ENCODE data around the gene MED16.

DNA sequence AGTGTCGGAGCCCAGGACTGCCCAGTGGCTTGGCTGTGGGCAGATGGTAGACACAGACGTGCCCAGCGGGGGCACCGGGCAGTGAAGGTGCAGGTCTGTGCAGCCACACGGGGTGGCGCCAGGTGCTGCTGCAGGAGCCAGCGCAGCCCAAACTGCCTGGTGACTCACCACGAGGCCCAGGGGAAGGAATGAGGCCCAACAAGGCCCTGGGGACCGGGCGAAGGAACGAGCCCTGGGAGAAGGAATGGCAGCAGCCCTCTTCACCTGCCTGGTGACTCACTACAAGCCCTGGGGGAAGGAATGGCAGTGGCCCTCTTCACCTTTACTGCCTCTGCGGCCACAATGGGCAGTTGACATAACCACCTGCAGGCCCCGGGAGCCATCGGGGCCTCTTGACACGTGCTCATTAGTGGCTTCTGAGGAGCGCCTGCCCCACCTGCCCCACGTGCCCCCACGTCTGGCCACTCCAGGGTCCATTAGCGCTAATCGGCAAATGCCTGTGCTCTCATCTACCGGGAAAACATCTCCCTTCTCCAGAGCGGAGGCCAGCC is 9.3 kb downstream of the MED16 start:
- TF ChIP-seq, protein P1, sequence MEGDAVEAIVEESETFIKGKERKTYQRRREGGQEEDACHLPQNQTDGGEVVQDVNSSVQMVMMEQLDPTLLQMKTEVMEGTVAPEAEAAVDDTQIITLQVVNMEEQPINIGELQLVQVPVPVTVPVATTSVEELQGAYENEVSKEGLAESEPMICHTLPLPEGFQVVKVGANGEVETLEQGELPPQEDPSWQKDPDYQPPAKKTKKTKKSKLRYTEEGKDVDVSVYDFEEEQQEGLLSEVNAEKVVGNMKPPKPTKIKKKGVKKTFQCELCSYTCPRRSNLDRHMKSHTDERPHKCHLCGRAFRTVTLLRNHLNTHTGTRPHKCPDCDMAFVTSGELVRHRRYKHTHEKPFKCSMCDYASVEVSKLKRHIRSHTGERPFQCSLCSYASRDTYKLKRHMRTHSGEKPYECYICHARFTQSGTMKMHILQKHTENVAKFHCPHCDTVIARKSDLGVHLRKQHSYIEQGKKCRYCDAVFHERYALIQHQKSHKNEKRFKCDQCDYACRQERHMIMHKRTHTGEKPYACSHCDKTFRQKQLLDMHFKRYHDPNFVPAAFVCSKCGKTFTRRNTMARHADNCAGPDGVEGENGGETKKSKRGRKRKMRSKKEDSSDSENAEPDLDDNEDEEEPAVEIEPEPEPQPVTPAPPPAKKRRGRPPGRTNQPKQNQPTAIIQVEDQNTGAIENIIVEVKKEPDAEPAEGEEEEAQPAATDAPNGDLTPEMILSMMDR (conservative IDR thresholded peaks at IDR 0.05; ENCODE audit: low read depth, low read length) = no peak
- no peak for TF ChIP-seq EZH2 (IDR thresholded peaks at IDR 0.05; ENCODE audit: borderline replicate concordance, low read depth, low read length, poor library complexity, severe bottlenecking)
